ENCODE results near the gene RNF181. TPM values are rescaled to one million over a fixed set of nuclear protein-coding genes. Genes with fewer than 3 reads are reported as not detected.

Gene RNF181
- total RNA-seq, 1 donor from 2014 or later: 78.8 TPM

DNA sequence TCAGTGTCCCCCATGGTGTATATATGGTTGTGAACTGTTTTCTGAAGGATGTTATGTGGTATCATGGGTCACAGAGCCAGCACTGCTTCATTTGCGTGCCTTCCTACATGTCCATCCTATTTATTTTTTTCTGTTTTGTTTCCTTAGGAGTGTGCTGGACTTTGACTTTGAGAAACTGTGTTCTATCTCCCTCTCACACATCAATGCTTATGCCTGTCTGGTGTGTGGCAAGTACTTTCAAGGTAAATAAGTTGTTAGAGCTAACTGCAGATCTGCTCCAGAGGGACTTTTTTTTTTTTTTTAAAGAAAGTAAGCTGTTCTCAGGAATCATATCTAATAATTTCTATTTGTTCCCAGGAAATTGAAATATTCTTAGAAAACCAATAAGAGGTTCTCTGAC is 25.8 kb downstream of the RNF181 start:
- DNase-seq (ENCODE audit: extremely low spot score, unreplicated experiment): no peak
- TF ChIP-seq, protein P1, sequence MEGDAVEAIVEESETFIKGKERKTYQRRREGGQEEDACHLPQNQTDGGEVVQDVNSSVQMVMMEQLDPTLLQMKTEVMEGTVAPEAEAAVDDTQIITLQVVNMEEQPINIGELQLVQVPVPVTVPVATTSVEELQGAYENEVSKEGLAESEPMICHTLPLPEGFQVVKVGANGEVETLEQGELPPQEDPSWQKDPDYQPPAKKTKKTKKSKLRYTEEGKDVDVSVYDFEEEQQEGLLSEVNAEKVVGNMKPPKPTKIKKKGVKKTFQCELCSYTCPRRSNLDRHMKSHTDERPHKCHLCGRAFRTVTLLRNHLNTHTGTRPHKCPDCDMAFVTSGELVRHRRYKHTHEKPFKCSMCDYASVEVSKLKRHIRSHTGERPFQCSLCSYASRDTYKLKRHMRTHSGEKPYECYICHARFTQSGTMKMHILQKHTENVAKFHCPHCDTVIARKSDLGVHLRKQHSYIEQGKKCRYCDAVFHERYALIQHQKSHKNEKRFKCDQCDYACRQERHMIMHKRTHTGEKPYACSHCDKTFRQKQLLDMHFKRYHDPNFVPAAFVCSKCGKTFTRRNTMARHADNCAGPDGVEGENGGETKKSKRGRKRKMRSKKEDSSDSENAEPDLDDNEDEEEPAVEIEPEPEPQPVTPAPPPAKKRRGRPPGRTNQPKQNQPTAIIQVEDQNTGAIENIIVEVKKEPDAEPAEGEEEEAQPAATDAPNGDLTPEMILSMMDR (conservative IDR thresholded peaks at IDR 0.05): no peak
- H3K36me3 Mint-ChIP-seq: peaks cover 27% of the 10 kb centered on the region
- H3K27ac Mint-ChIP-seq: no peak overlapping the region
- no peaks in the 10 kb centered on the region for H3K27me3 Mint-ChIP-seq
- H3K9me3 Mint-ChIP-seq: no peaks in the 10 kb centered on the region
- no peak overlapping the region for H3K4me3 Mint-ChIP-seq
- peaks cover 11% of the 10 kb centered on the region for H3K4me1 Mint-ChIP-seq (ENCODE audit: unreplicated experiment)

DNA sequence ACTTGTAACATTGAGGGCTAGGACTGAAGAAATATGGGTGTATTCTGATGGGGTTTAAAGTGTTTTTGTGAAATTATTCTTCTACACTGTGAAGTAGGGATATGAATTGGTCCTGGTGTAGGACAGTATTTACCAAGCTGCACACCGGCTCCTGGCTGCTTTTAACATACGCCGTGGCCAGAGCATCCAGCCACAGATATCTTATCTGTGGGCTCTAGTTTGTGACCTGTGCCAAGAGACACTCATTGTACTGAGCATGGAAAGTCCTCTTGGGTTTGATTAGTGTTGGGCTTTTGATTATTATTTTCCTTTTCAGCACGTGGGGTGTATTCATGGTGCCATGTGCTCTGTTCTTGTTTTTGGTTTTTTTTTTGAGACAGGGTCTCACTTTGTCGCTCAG is 28.4 kb downstream of the RNF181 start:
- TF ChIP-seq, protein P1 (conservative IDR thresholded peaks at IDR 0.05): no peak
- H3K27me3 Mint-ChIP-seq: no peaks in the 10 kb centered on the region
- peaks cover 25% of the 10 kb centered on the region for H3K36me3 Mint-ChIP-seq
- peaks cover 4% of the 10 kb centered on the region for H3K4me1 Mint-ChIP-seq (ENCODE audit: unreplicated experiment)
- DNase-seq (ENCODE audit: extremely low spot score, unreplicated experiment): no peak
- H3K27ac Mint-ChIP-seq: no peak overlapping the region
- H3K9me3 Mint-ChIP-seq: no peaks in the 10 kb centered on the region
- H3K4me3 Mint-ChIP-seq: no peak overlapping the region

GRCh38 chr2:85628658-85629057 is 33.1 kb downstream of the RNF181 start:
- H3K27me3 Mint-ChIP-seq: no peaks in the 10 kb centered on the region
- TF ChIP-seq, protein P1 (conservative IDR thresholded peaks at IDR 0.05): no peak
- peaks cover 18% of the 10 kb centered on the region for H3K36me3 Mint-ChIP-seq
- H3K9me3 Mint-ChIP-seq: no peaks in the 10 kb centered on the region
- no peak for DNase-seq (ENCODE audit: extremely low spot score, unreplicated experiment)
- no peak overlapping the region for H3K27ac Mint-ChIP-seq
- H3K4me3 Mint-ChIP-seq: no peak overlapping the region
- H3K4me1 Mint-ChIP-seq (ENCODE audit: unreplicated experiment): no peaks in the 10 kb centered on the region

DNA sequence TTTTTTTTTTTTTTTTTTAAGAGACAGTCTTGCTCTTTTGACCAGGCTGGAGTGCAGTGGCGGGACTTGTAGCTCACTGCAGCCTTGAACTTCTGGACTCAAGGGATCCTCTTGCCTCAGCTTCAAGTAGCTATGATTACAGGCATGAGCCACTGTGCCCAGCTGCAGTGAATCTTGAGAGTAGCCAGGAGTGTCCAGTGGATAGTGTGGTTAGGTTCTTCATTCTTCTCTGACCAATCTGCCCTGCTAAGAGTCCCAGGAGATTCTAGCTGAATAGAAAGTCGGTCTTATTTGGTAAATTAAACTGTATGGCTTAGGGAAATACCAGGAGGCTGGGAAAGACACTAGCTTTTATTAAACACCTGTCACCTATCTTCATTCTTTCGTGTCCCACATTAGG is 35.8 kb downstream of the RNF181 start:
- TF ChIP-seq, protein P1 (conservative IDR thresholded peaks at IDR 0.05): no peak
- H3K9me3 Mint-ChIP-seq: no peaks in the 10 kb centered on the region
- H3K36me3 Mint-ChIP-seq: peaks cover 15% of the 10 kb centered on the region
- H3K27me3 Mint-ChIP-seq: no peaks in the 10 kb centered on the region
- H3K4me3 Mint-ChIP-seq: no peak overlapping the region
- no peak overlapping the region for H3K27ac Mint-ChIP-seq
- no peaks in the 10 kb centered on the region for H3K4me1 Mint-ChIP-seq (ENCODE audit: unreplicated experiment)
- DNase-seq (ENCODE audit: extremely low spot score, unreplicated experiment): no peak

GRCh38 chr2:85635011-85635410 is 39.5 kb downstream of the RNF181 start:
- DNase-seq (ENCODE audit: extremely low spot score, unreplicated experiment): no peak
- Mint-ChIP-seq H3K9me3 (no peaks in the 10 kb centered on the region), H3K4me1 (ENCODE audit: unreplicated experiment) (no peaks in the 10 kb centered on the region), H3K4me3 (no peak overlapping the region), H3K27ac (no peak overlapping the region), H3K27me3 (no peaks in the 10 kb centered on the region), H3K36me3 (peaks cover 24% of the 10 kb centered on the region)
- TF ChIP-seq, protein P1 (conservative IDR thresholded peaks at IDR 0.05): no peak

DNA sequence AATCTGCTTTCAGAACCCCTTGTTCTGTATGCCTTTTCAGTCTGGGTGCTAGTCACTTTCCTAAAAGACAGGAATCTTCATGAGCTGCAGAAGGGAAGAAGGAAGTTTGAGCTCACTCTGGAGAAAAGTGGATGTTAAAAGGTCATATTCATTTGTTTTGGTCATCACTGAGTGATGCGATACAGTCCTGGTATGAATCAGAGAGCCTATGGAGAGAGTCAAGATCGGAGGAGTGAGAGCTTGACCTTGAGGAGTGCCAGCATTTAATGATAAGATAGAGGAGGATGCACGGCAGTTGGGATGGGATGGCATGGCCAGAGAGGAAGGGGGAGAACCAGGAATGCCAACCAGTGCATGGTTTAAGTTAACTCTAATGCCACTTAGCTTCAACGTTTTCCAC is 40.1 kb downstream of the RNF181 start:
- Mint-ChIP-seq H3K27ac (no peak overlapping the region), H3K4me3 (no peak overlapping the region), H3K4me1 (ENCODE audit: unreplicated experiment) (no peaks in the 10 kb centered on the region), H3K36me3 (peaks cover 24% of the 10 kb centered on the region), H3K27me3 (no peaks in the 10 kb centered on the region), H3K9me3 (no peaks in the 10 kb centered on the region)
- no peak for DNase-seq (ENCODE audit: extremely low spot score, unreplicated experiment)
- TF ChIP-seq, protein P1 (conservative IDR thresholded peaks at IDR 0.05): no peak

All from type B pancreatic cell (in vitro differentiated cells).